ENCODE measurements around the gene IQCH.

The IQCH gene

GRCh38 chr15:67537771-67538170 lies 283.2 kb downstream of the IQCH start:
- no peak for DNase-seq (ENCODE audit: low read depth)

- peak; percentile 77 for DNase-seq (ENCODE audit: low read depth)
These were observed 288.1 kb downstream of the IQCH start, which contains the start of gene MAP2K5 for GRCh38 chr15:67542420-67543347. Gene MAP2K5 (plus strand): TSS chr15:67542703. CDS start chr15:67543336, 633 bp downstream.

- no peak for DNase-seq (ENCODE audit: low read depth)
These were observed 288.7 kb downstream of the IQCH start for GRCh38 chr15:67543348-67543718.

- DNase-seq (ENCODE audit: low read depth), result no peak
These were observed 289.9 kb downstream of the IQCH start for GRCh38 chr15:67544475-67544874.

GRCh38 chr15:67545864-67546263 lies 291.3 kb downstream of the IQCH start:
- DNase-seq (ENCODE audit: low read depth), result no peak

GRCh38 chr15:67547064-67547463 lies 292.5 kb downstream of the IQCH start:
- no peak for DNase-seq (ENCODE audit: low read depth)

- DNase-seq (ENCODE audit: low read depth), result no peak
These were observed 293.2 kb downstream of the IQCH start for GRCh38 chr15:67547836-67548235.

GRCh38 chr15:67548236-67548852 lies 293.8 kb downstream of the IQCH start:
- DNase-seq (ENCODE audit: low read depth), result no peak

GRCh38 chr15:67548862-67549651 lies 294.5 kb downstream of the IQCH start:
- DNase-seq (ENCODE audit: low read depth), result no peak

GRCh38 chr15:67549736-67550135 lies 295.1 kb downstream of the IQCH start:
- no peak for DNase-seq (ENCODE audit: low read depth)

- DNase-seq (ENCODE audit: low read depth), result no peak
These were observed 295.9 kb downstream of the IQCH start for GRCh38 chr15:67550522-67550921.

- DNase-seq (ENCODE audit: low read depth), result no peak
These were observed 296.7 kb downstream of the IQCH start for GRCh38 chr15:67551207-67551743.

Measured in stimulated activated CD8-positive, alpha-beta memory T cell treated with anti-CD3 and anti-CD28 coated beads, Interleukin-4, amount 100 ng/mL, for 24 hours (primary cell).